Fibroblast of gingiva (primary cell): ENCODE data around the gene VWA3B.
"Not testable (repeated sequence)": the region's sequence is repeated elsewhere in the genome, so short reads cannot be mapped to it uniquely, and the experiment has no call there.

Experiments used
- DNase-seq: peaks from one replicate; pipeline ENCODE4 v3.0.0-alpha.2; 2011; ENCODE audit warnings: low read depth

Gene VWA3B

GRCh38 chr2:98088261-98088660, 1.3 kb downstream of the VWA3B start:
- DNase-seq = no peak

- no peak for DNase-seq
Observed at GRCh38 chr2:98089941-98090340, 3.0 kb downstream of the VWA3B start.

- no peak for DNase-seq
Observed at GRCh38 chr2:98090951-98091350, 4.0 kb downstream of the VWA3B start.

GRCh38 chr2:98091738-98092137, 4.8 kb downstream of the VWA3B start:
- DNase-seq = peak; percentile 14

- no peak for DNase-seq
Observed at GRCh38 chr2:98093146-98093545, 6.2 kb downstream of the VWA3B start.

GRCh38 chr2:98093611-98094010, 6.6 kb downstream of the VWA3B start:
- no peak for DNase-seq

GRCh38 chr2:98099939-98100743, 13.2 kb downstream of the VWA3B start:
- DNase-seq = no peak

- DNase-seq = not testable (repeated sequence)
Observed at GRCh38 chr2:98102315-98102714, 15.3 kb downstream of the VWA3B start.

- DNase-seq = no peak
Observed at GRCh38 chr2:98102878-98103277, 15.9 kb downstream of the VWA3B start.

GRCh38 chr2:98108110-98108509, 21.1 kb downstream of the VWA3B start:
- DNase-seq = no peak

GRCh38 chr2:98110741-98111140, 23.8 kb downstream of the VWA3B start:
- DNase-seq = no peak

- no peak for DNase-seq
Observed at GRCh38 chr2:98114643-98115330, 27.8 kb downstream of the VWA3B start.

GRCh38 chr2:98118161-98118560, 31.2 kb downstream of the VWA3B start:
- no peak for DNase-seq

- DNase-seq = no peak
Observed at GRCh38 chr2:98118852-98119251, 31.9 kb downstream of the VWA3B start.

GRCh38 chr2:98121149-98121548, 34.2 kb downstream of the VWA3B start:
- DNase-seq = no peak

GRCh38 chr2:98122524-98122923, 35.6 kb downstream of the VWA3B start:
- DNase-seq = no peak

- DNase-seq = no peak
Observed at GRCh38 chr2:98123286-98123685, 36.3 kb downstream of the VWA3B start.

GRCh38 chr2:98126061-98126460, 39.1 kb downstream of the VWA3B start:
- DNase-seq = no peak

GRCh38 chr2:98127229-98127989, 40.4 kb downstream of the VWA3B start:
- no peak for DNase-seq

GRCh38 chr2:98128556-98129109, 41.7 kb downstream of the VWA3B start:
- no peak for DNase-seq

GRCh38 chr2:98130073-98130472, 43.1 kb downstream of the VWA3B start:
- DNase-seq = not testable (repeated sequence)

- no peak for DNase-seq
Observed at GRCh38 chr2:98134172-98135005, 47.4 kb downstream of the VWA3B start.
